HG03520 (cell line): ENCODE measurements around the gene ICAM3.

ENCODE experiments used
- ATAC-seq: cut with Tn5 transposase; IDR thresholded peaks from one replicate; pipeline ENCODE4 v1.9.1; 2021; ENCODE audit warnings: mild to moderate bottlenecking, moderate library complexity; ENCODE audit not compliant: unreplicated experiment

Gene ICAM3

GRCh38 chr19:10320602-10321416 lies 18.6 kb downstream of the ICAM3 start:
- ATAC-seq: no peak

- no peak for ATAC-seq
These were observed 20.4 kb downstream of the ICAM3 start for GRCh38 chr19:10318807-10319682.

- no peak for ATAC-seq
These were observed 21.5 kb downstream of the ICAM3 start for GRCh38 chr19:10317857-10318462.

GRCh38 chr19:10317045-10317856 lies 22.2 kb downstream of the ICAM3 start:
- ATAC-seq: no peak

- ATAC-seq: no peak
These were observed 23.0 kb downstream of the ICAM3 start for GRCh38 chr19:10316229-10317044.

GRCh38 chr19:10315335-10316214 lies 23.8 kb downstream of the ICAM3 start, which contains the start of gene FDX2:
TSS of gene FDX2 (minus strand) at chr19:10316015. CDS start at chr19:10315996, 19 bp downstream.
- no peak for ATAC-seq

GRCh38 chr19:10309423-10309822 lies 30.0 kb downstream of the ICAM3 start, which contains the start of gene ZGLP1:
TSS of gene ZGLP1 (minus strand) at chr19:10309815.
- no peak for ATAC-seq

GRCh38 chr19:10306327-10306726 lies 33.1 kb downstream of the ICAM3 start:
- no peak for ATAC-seq

- ATAC-seq: no peak
These were observed 34.2 kb downstream of the ICAM3 start for GRCh38 chr19:10305139-10305806.

- no peak for ATAC-seq
These were observed 39.6 kb downstream of the ICAM3 start for GRCh38 chr19:10299545-10300458.

GRCh38 chr19:10295847-10296591 lies 43.4 kb downstream of the ICAM3 start:
- ATAC-seq: no peak

GRCh38 chr19:10295305-10295846 lies 44.0 kb downstream of the ICAM3 start:
- ATAC-seq: no peak

- no peak for ATAC-seq
These were observed 45.1 kb downstream of the ICAM3 start for GRCh38 chr19:10294368-10294697.

- ATAC-seq: no peak
These were observed 45.6 kb downstream of the ICAM3 start for GRCh38 chr19:10293637-10294367.

GRCh38 chr19:10292789-10293636 lies 46.4 kb downstream of the ICAM3 start:
- ATAC-seq: no peak
